ACC112 (cell line): ENCODE measurements around the gene FAM227A.
"Not testable (repeated sequence)": the region's sequence is repeated elsewhere in the genome, so short reads cannot be mapped to it uniquely, and the experiment has no call there.

Experiments
- H2AFZ ChIP-seq: fragments of 200-600 bp; sonication (generic); one replicate; pipeline ENCODE4 v1.6.0; 2017; ENCODE audit warnings: antibody characterized with exemption, low read length; ENCODE audit not compliant: unreplicated experiment
- H3K27ac ChIP-seq: fragments of 200-600 bp; sonication (generic); 2 replicates; pipeline ENCODE4 v1.5.1; 2014; ENCODE audit warnings: low read depth, mild to moderate bottlenecking, antibody characterized with exemption, low read length, moderate library complexity
- H3K27me3 ChIP-seq: fragments of 200-600 bp; sonication (generic); 2 replicates; pipeline ENCODE4 v1.6.1; 2014; ENCODE audit warnings: mild to moderate bottlenecking, antibody characterized with exemption, low read length, moderate library complexity, mixed read lengths; ENCODE audit not compliant: insufficient read depth
- H3K36me3 ChIP-seq: fragments of 200-600 bp; sonication (generic); 2 replicates; pipeline ENCODE4 v1.6.1; 2016; ENCODE audit warnings: mild to moderate bottlenecking, antibody characterized with exemption, low read length, moderate library complexity, mixed read lengths; ENCODE audit not compliant: insufficient read depth
- H3K4me1 ChIP-seq: fragments of 200-600 bp; sonication (generic); one replicate; pipeline ENCODE4 v1.6.1; 2016; ENCODE audit warnings: low read length, mixed read lengths; ENCODE audit not compliant: insufficient read depth, unreplicated experiment, control insufficient read depth
- H3K4me3 ChIP-seq: fragments of 200-600 bp; sonication (generic); 2 replicates; pipeline ENCODE4 v1.5.1; 2014; ENCODE audit warnings: mild to moderate bottlenecking, low read depth, low read length
- H3K79me2 ChIP-seq: fragments of 200-600 bp; sonication (generic); one replicate; pipeline ENCODE4 v1.6.0; 2016; ENCODE audit warnings: low read length; ENCODE audit not compliant: control insufficient read depth, unreplicated experiment, insufficient read depth

Gene FAM227A

DNA sequence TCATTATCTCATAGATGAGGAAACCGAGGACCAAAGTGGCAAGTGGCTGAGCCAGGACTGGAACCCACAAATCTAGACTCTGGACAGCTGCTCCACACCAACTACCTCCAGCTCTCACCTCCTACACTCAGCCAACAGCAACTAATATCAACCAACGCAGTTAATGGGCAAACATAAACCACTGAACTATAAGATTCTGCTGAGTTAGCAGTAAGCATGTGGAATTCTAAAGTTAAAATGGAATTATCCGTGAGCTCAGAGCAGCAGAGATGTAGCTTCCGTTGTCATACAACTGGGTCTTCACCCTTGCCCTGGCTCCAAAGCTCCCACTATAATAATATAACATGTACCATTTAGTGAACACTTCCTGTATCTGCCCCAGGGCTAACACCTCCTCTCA, 27.1 kb downstream of the FAM227A start:
- Histone ChIP-seq H3K4me3 (no peak overlapping the region), H2AFZ (no peak overlapping the region), H3K27ac (no peak overlapping the region), H3K27me3 (no peaks in the 10 kb centered on the region), H3K4me1 (no peaks in the 10 kb centered on the region), H3K36me3 (no peaks in the 10 kb centered on the region), H3K79me2 (no peaks in the 10 kb centered on the region)

- no peaks in the 10 kb centered on the region for H3K4me1 ChIP-seq
- no peaks in the 10 kb centered on the region for H3K27me3 ChIP-seq
- no peak overlapping the region for H3K27ac ChIP-seq
- H3K4me3 ChIP-seq, result no peak overlapping the region
- no peaks in the 10 kb centered on the region for H3K79me2 ChIP-seq
- no peak overlapping the region for H2AFZ ChIP-seq
- H3K36me3 ChIP-seq, result no peaks in the 10 kb centered on the region
Measured at GRCh38 chr22:38628444-38628843, 27.7 kb downstream of the FAM227A start.

DNA sequence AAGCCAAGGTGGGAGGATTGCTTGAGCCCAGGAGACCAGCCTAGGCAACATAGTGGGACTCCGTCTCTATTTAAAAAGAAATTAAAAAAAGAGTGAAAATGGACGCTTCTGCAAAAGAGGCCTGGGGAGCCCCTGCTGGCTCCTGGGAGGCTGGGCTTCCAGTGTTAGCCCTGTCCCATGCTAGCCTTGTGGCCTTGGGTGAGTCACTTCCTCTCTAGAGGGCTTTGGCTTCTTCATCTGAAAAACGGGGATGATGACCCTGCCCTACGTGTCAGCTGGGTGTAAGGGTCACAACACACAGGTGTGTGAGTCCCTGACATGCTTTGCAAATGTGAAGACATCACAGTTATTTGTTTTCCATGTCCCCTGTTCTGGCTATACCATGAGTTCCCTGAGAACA, 32.8 kb downstream of the FAM227A start:
- Histone ChIP-seq H3K27ac (no peak overlapping the region), H3K79me2 (no peaks in the 10 kb centered on the region)

DNA sequence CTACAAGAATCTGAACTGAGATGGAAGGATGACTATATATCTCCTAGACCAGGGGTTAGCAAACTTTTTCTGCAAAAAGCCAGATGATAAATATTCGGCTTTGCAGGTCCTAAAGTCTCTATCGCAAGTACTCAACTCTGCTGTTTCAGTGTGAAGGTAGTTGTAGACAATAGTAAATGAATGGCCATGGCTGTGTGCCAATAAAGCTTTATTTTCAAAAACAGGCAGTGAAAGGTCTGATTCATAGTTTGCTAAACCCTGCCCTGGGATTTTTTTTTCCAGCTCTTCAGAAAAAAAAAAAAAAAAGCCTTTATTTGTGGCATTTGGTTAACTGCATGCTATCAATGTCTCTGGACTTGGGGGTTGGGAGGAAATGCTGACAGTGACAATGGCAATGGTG, 37.5 kb downstream of the FAM227A start:
- Histone ChIP-seq H2AFZ (no peak overlapping the region), H3K4me3 (no peak overlapping the region), H3K27ac (no peak overlapping the region), H3K79me2 (no peaks in the 10 kb centered on the region), H3K36me3 (no peaks in the 10 kb centered on the region), H3K4me1 (no peaks in the 10 kb centered on the region), H3K27me3 (no peaks in the 10 kb centered on the region)

More for the DNA sequence above, 32.8 kb downstream of the FAM227A start:
- Histone ChIP-seq H3K36me3 (no peaks in the 10 kb centered on the region), H3K4me3 (no peak overlapping the region), H3K4me1 (no peaks in the 10 kb centered on the region), H2AFZ (no peak overlapping the region), H3K27me3 (no peaks in the 10 kb centered on the region)

GRCh38 chr22:38618258-38618657, 37.9 kb downstream of the FAM227A start:
- Histone ChIP-seq H3K79me2 (no peaks in the 10 kb centered on the region), H3K27me3 (no peaks in the 10 kb centered on the region), H3K4me1 (no peaks in the 10 kb centered on the region), H2AFZ (no peak overlapping the region), H3K27ac (no peak overlapping the region), H3K4me3 (no peak overlapping the region), H3K36me3 (no peaks in the 10 kb centered on the region)

GRCh38 chr22:38615064-38615405, 41.2 kb downstream of the FAM227A start:
- not testable (repeated sequence) for H3K4me3 ChIP-seq, H3K36me3 ChIP-seq, H2AFZ ChIP-seq, H3K4me1 ChIP-seq, H3K27ac ChIP-seq, H3K79me2 ChIP-seq, H3K27me3 ChIP-seq

- Histone ChIP-seq H3K4me1 (no peaks in the 10 kb centered on the region), H3K27me3 (no peaks in the 10 kb centered on the region), H3K36me3 (no peaks in the 10 kb centered on the region), H3K79me2 (no peaks in the 10 kb centered on the region), H2AFZ (no peak overlapping the region), H3K4me3 (no peak overlapping the region), H3K27ac (no peak overlapping the region)
Measured at GRCh38 chr22:38614332-38615063, 41.7 kb downstream of the FAM227A start.

- Histone ChIP-seq H3K36me3 (no peaks in the 10 kb centered on the region), H3K4me3 (no peak overlapping the region), H3K27me3 (no peaks in the 10 kb centered on the region), H2AFZ (no peak overlapping the region), H3K79me2 (no peaks in the 10 kb centered on the region), H3K4me1 (no peaks in the 10 kb centered on the region), H3K27ac (no peak overlapping the region)
Measured at GRCh38 chr22:38613588-38613987, 42.6 kb downstream of the FAM227A start.

DNA sequence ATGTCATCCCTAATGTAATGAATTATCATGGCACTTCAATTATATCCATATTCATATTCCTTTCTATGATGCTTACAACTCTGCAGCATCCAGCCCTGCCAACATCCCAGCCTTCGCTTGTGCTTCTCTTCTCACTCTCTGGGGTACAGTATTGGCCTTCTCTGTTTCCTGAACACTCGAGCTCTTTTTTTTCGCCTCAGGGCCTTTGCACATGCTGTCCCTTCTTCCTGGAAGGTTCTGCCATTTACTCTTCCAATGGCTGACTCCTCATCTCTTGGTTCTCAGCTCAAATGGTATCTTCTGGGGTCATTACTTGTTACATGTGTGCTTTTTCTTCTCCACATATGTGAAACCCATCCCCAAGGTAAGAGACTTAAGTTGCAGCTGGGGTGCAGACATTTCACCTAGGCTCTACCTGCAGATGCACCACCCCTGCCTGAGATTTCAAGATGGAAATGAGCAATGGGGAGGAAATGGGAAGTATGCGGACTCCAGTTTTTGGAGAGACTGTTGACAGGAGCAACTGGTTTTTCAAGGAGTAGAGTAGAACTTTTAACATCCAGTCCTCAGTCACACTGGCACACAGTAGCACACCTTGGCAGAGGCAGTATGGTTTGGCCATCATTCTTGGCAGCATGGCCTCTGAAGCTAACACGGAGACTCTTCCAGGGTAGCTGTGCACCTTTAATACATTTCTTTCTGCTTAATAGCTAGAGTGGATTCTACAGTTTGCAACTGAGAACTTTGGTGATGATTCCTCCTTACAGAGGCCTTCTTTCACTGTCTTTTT, 43.8 kb downstream of the FAM227A start:
- H3K36me3 ChIP-seq, result no peaks in the 10 kb centered on the region

GRCh38 chr22:38611559-38611958, 44.6 kb downstream of the FAM227A start:
- Histone ChIP-seq H3K36me3 (no peaks in the 10 kb centered on the region), H3K4me3 (no peak overlapping the region), H3K27me3 (no peaks in the 10 kb centered on the region), H3K4me1 (peaks cover 3% of the 10 kb centered on the region), H3K27ac (no peak overlapping the region), H3K79me2 (no peaks in the 10 kb centered on the region), H2AFZ (no peak overlapping the region)

More for the DNA sequence above, 43.8 kb downstream of the FAM227A start:
- no peak overlapping the region for H2AFZ ChIP-seq
- no peaks in the 10 kb centered on the region for H3K4me1 ChIP-seq
- H3K27ac ChIP-seq, result no peak overlapping the region
- H3K79me2 ChIP-seq, result no peaks in the 10 kb centered on the region
- H3K4me3 ChIP-seq, result no peak overlapping the region
- no peaks in the 10 kb centered on the region for H3K27me3 ChIP-seq

DNA sequence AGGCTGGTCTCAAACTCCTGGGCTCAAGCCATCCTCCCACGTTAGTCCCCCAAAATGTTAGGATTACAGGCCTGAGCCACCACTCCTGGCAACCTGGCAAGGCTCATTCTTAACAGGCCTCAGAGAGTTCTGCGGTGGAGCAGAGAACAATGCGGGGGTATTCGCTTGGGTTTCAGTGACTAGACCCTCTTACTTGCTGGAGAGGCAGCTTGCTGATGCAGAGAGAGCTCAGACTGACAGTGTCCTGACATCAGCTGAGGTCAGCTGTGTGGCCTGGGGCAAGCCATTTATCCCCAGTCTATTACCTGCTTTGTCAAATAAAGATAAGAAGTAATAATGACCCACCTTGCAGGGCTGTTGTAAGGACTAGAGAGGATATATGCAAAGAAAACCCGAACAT, 46.0 kb downstream of the FAM227A start:
- no peaks in the 10 kb centered on the region for H3K79me2 ChIP-seq
- no peaks in the 10 kb centered on the region for H3K27me3 ChIP-seq
- no peak overlapping the region for H2AFZ ChIP-seq
- H3K4me1 ChIP-seq, result peaks cover 10% of the 10 kb centered on the region
- no peaks in the 10 kb centered on the region for H3K36me3 ChIP-seq
- no peak overlapping the region for H3K4me3 ChIP-seq
- H3K27ac ChIP-seq, result no peak overlapping the region
